Measurements from ENCODE around the gene OR2W1. TPM values are rescaled to one million over a fixed set of nuclear protein-coding genes. Genes with fewer than 3 reads are reported as not detected.

OR2W1 gene
- total RNA-seq = not detected in 2 replicates

GRCh38 chr6:29045075-29045474, at the start of gene OR2W1:
Gene OR2W1, minus strand, starts transcription at chr6:29045175. Its CDS starts 0 bp downstream, at chr6:29045175.

GRCh38 chr6:29087213-29087612, 42.2 kb upstream of the OR2W1 start, which contains the start of gene OR2B3:
Gene OR2B3, minus strand, starts transcription at chr6:29087313. Its CDS starts 65 bp downstream, at chr6:29087248.

GRCh38 chr6:29005183-29005885, 39.6 kb downstream of the OR2W1 start, which contains the start of gene ZNF311:
Gene ZNF311, minus strand, starts transcription at chr6:29005315. Its CDS starts 1,361 bp downstream, at chr6:29003954.

Other genes with a start within 250 kb of the OR2W1 start
- 65.1 and 96.5 TPM in 2 replicates for gene TRIM27, start 121.2 kb downstream of the OR2W1 start, total RNA-seq
- gene ZNF311, start 39.9 kb downstream of the OR2W1 start, total RNA-seq = 0.43 and 0.44 TPM in 2 replicates
- gene OR2B3, start 42.1 kb upstream of the OR2W1 start, total RNA-seq = not detected in 2 replicates
- gene OR2J1, start 54.3 kb upstream of the OR2W1 start, total RNA-seq = not detected in 2 replicates
- gene OR2J3, start 62.9 kb upstream of the OR2W1 start, total RNA-seq = not detected in 2 replicates
- not detected in 2 replicates for gene OR2J2, start 125.7 kb upstream of the OR2W1 start, total RNA-seq